H1 (cell line): Measurements from ENCODE around the gene NMT1. TPM values are rescaled to one million over a fixed set of nuclear protein-coding genes. Genes with fewer than 3 reads are reported as not detected.

Experiments
- CTCF ChIA-PET: fragments of 300-600 bp; sonication (Branson Sonifier 250); formaldehyde crosslinking; loops from one replicate; lab custom pipeline; 2021; ENCODE audit not compliant: partially characterized antibody; lab: Charles Lee
- POLR2A ChIA-PET: fragments of 300-600 bp; sonication (Branson Sonifier 250); formaldehyde crosslinking; loops from one replicate; lab custom pipeline; 2021; ENCODE audit warnings: inconsistent platforms; ENCODE audit not compliant: partially characterized antibody; lab: Charles Lee
- DNase-seq, 2 experiments: peaks; one replicate each; pipeline versions ENCODE4 v3.0.0 to v3.0.0-alpha.2; 2010 to 2022; ENCODE audit warnings: low spot score in 2 of 2, low read depth in 1 of 2, mixed read lengths in 1 of 2
- FAIRE-seq: peaks from 2 replicates; lab custom pipeline; 2011; peaks lifted over from hg19 to GRCh38; lab: Jason Lieb, UNC
- H2AFZ ChIP-seq: 2 replicates; pipeline ENCODE4 v1.8.1; 2012; ENCODE audit warnings: low read length, inconsistent platforms
- H2AK5ac ChIP-seq: 2 replicates; pipeline ENCODE4 v1.6.1; 2013; ENCODE audit warnings: low read depth, low read length
- H2BK120ac ChIP-seq: replicated peaks from 2 replicates; pipeline ENCODE3; 2013; ENCODE audit warnings: low read depth, low read length, inconsistent platforms
- H2BK12ac ChIP-seq: 2 replicates; pipeline ENCODE4 v1.6.1; 2013; ENCODE audit warnings: low read depth, low read length
- H2BK15ac ChIP-seq: 2 replicates; pipeline ENCODE4 v1.6.1; 2013; ENCODE audit warnings: low read length
- H2BK20ac ChIP-seq: 2 replicates; pipeline ENCODE4 v1.6.1; 2013; ENCODE audit warnings: low read length
- H2BK5ac ChIP-seq: 2 replicates; pipeline ENCODE4 v1.6.1; 2013; ENCODE audit warnings: low read depth, low read length
- H3K14ac ChIP-seq: 2 replicates; pipeline ENCODE4 v1.6.1; 2013; ENCODE audit warnings: inconsistent platforms; ENCODE audit not compliant: insufficient read length
- H3K18ac ChIP-seq: 2 replicates; pipeline ENCODE4 v1.6.1; 2013; ENCODE audit warnings: low read length; ENCODE audit errors: extremely low read depth
- H3K23ac ChIP-seq: 2 replicates; pipeline ENCODE4 v1.6.1; 2013; ENCODE audit warnings: inconsistent platforms; ENCODE audit not compliant: insufficient read length
- H3K23me2 ChIP-seq: 2 replicates; pipeline ENCODE4 v1.6.1; 2013; ENCODE audit warnings: low read depth, low read length
- H3K27ac ChIP-seq: 2 replicates; pipeline ENCODE4 v1.6.1; 2011; ENCODE audit warnings: low read depth, low read length, inconsistent platforms
- H3K27me3 ChIP-seq, 4 experiments: replicated peaks in 1 of 4; 1 replicate in 1 of 4; 2 replicates in 3 of 4; pipeline versions ENCODE4 v1.6.1 to v1.8.1; 2011 to 2013; ENCODE audit warnings: low read length in 3 of 4, mild to moderate bottlenecking in 3 of 4, inconsistent platforms in 2 of 4, mixed read lengths in 2 of 4, moderate library complexity in 1 of 4; ENCODE audit not compliant: control insufficient read depth in 3 of 4, insufficient read depth in 3 of 4; ENCODE audit errors: extremely low read depth in 1 of 4
- H3K36me3 ChIP-seq, 4 experiments: 2 replicates each; pipeline versions ENCODE4 v1.6.1 to v1.8.1; 2011 to 2013; ENCODE audit warnings: mild to moderate bottlenecking in 4 of 4, low read length in 3 of 4, moderate library complexity in 2 of 4, control low read depth in 1 of 4, inconsistent platforms in 1 of 4; ENCODE audit not compliant: insufficient read depth in 4 of 4, control insufficient read depth in 2 of 4
- H3K4ac ChIP-seq: replicated peaks from 2 replicates; pipeline ENCODE3; 2013; ENCODE audit warnings: low read length, low read depth, mixed read lengths, inconsistent platforms; ENCODE audit not compliant: insufficient read length
- H3K4me1 ChIP-seq, 4 experiments: replicated peaks in 1 of 4; 1 replicate in 1 of 4; 2 replicates in 3 of 4; pipeline versions ENCODE4 v1.6.1 to v1.8.1; 2011 to 2013; ENCODE audit warnings: low read length in 3 of 4, inconsistent platforms in 2 of 4, mixed read lengths in 1 of 4; ENCODE audit not compliant: insufficient read depth in 4 of 4, control insufficient read depth in 3 of 4
- H3K4me2 ChIP-seq, 2 experiments: 2 replicates each; pipeline versions ENCODE4 v1.6.1 to v1.8.1; 2011 to 2013; ENCODE audit warnings: low read depth in 2 of 2, low read length in 2 of 2, control low read depth in 1 of 2, inconsistent platforms in 1 of 2, mild to moderate bottlenecking in 1 of 2; ENCODE audit not compliant: insufficient read depth in 1 of 2
- H3K4me3 ChIP-seq, 4 experiments: fragments of 200-600, 300-600 bp in 1 of 4; sonication (generic), shearing (Covaris generic), sonication (Bioruptor Twin) in 1 of 4; 2 replicates each; pipeline versions ENCODE4 v1.5.1 to v1.8.1; 2011 to 2016; ENCODE audit warnings: low read length in 4 of 4, low read depth in 3 of 4, control low read depth in 2 of 4, inconsistent platforms in 2 of 4, mild to moderate bottlenecking in 2 of 4, mixed read lengths in 1 of 4, moderate library complexity in 1 of 4; ENCODE audit not compliant: insufficient read depth in 2 of 4; ENCODE audit errors: extremely low read depth in 1 of 4
- H3K56ac ChIP-seq: replicated peaks from 2 replicates; pipeline ENCODE3; 2013; ENCODE audit warnings: low read depth, mild to moderate bottlenecking, mixed read lengths, low read length, inconsistent platforms; ENCODE audit not compliant: insufficient read length
- H3K79me1 ChIP-seq: 2 replicates; pipeline ENCODE4 v1.6.1; 2013; ENCODE audit warnings: low read depth, low read length, control low read depth
- H3K79me2 ChIP-seq, 2 experiments: 2 replicates each; pipeline versions ENCODE4 v1.6.1 to v1.8.1; 2012 to 2013; ENCODE audit warnings: low read length in 2 of 2, mild to moderate bottlenecking in 2 of 2, inconsistent platforms in 1 of 2; ENCODE audit not compliant: insufficient read depth in 2 of 2, control insufficient read depth in 1 of 2
- H3K9ac ChIP-seq, 4 experiments: replicated peaks in 1 of 4; 1 replicate in 1 of 4; 2 replicates in 3 of 4; pipeline versions ENCODE4 v1.6.1 to v1.8.1; 2011 to 2013; ENCODE audit warnings: low read depth in 3 of 4, low read length in 3 of 4, control low read depth in 2 of 4, mild to moderate bottlenecking in 2 of 4, moderate library complexity in 2 of 4, inconsistent platforms in 1 of 4; ENCODE audit errors: extremely low read depth in 1 of 4
- H3K9me3 ChIP-seq, 2 experiments: 2 replicates each; pipeline versions ENCODE4 v1.6.1 to v1.8.1; 2012 to 2013; ENCODE audit warnings: mild to moderate bottlenecking in 2 of 2, moderate library complexity in 2 of 2, control low read depth in 1 of 2, inconsistent platforms in 1 of 2, low read depth in 1 of 2, low read length in 1 of 2, mixed read lengths in 1 of 2; ENCODE audit not compliant: insufficient read depth in 2 of 2
- H4K20me1 ChIP-seq, 2 experiments: replicated peaks in 1 of 2; 2 replicates each; pipeline versions ENCODE3 to v1.8.1; 2011 to 2013; ENCODE audit warnings: inconsistent platforms in 2 of 2, low read length in 2 of 2, mild to moderate bottlenecking in 1 of 2; ENCODE audit not compliant: insufficient read depth in 2 of 2, control insufficient read depth in 1 of 2
- H4K5ac ChIP-seq: 2 replicates; pipeline ENCODE4 v1.6.1; 2013; ENCODE audit warnings: low read length, low read depth, mixed read lengths, inconsistent platforms; ENCODE audit not compliant: insufficient read length
- H4K8ac ChIP-seq: 2 replicates; pipeline ENCODE4 v1.8.0; 2013; ENCODE audit warnings: mild to moderate bottlenecking, moderate library complexity, low read length, inconsistent platforms; ENCODE audit not compliant: insufficient read depth; ENCODE audit errors: extremely low read depth
- H4K91ac ChIP-seq: replicated peaks from 2 replicates; pipeline ENCODE3; 2013; ENCODE audit warnings: low read length, mixed read lengths, inconsistent platforms; ENCODE audit not compliant: insufficient read length
- ASH2L ChIP-seq: fragments of 200-600, 300-600 bp; sonication (generic); IDR thresholded peaks from one replicate; pipeline ENCODE4 v1.7.1; 2017; ENCODE audit warnings: low read length
- BACH1 ChIP-seq: IDR thresholded peaks from 2 replicates; pipeline ENCODE4 v1.6.1; 2012; ENCODE audit warnings: low read length, improper control_type of control experiment
- CREB1 ChIP-seq: IDR thresholded peaks from 2 replicates; pipeline ENCODE4 v1.6.1; 2012; ENCODE audit warnings: inconsistent platforms
- KDM1A ChIP-seq: fragments of 200-600, 300-600 bp; sonication (generic); IDR thresholded peaks from 2 replicates; pipeline ENCODE4 v1.7.1; 2016; ENCODE audit warnings: mild to moderate bottlenecking, low read length, borderline replicate concordance
- RAD21 ChIP-seq, 2 experiments: IDR thresholded peaks in 1 of 2; conservative IDR thresholded peaks in 1 of 2; 2 replicates each; pipeline ENCODE4 v1.6.1; 2011; ENCODE audit warnings: low read depth in 2 of 2, low read length in 2 of 2, improper control_type of control experiment in 1 of 2, inconsistent platforms in 1 of 2, mild to moderate bottlenecking in 1 of 2, moderate library complexity in 1 of 2
- RBBP5 ChIP-seq: IDR thresholded peaks from 2 replicates; pipeline ENCODE4 v1.7.1; 2012; ENCODE audit warnings: low read depth, mild to moderate bottlenecking, inconsistent platforms, low read length, moderate library complexity, borderline replicate concordance
- RNF2 ChIP-seq: fragments of 200-900, 300-1000 bp; sonication (generic); IDR thresholded peaks from 2 replicates; pipeline ENCODE4 v1.7.1; 2016; ENCODE audit warnings: borderline replicate concordance, low read depth, mild to moderate bottlenecking, antibody characterized with exemption, low read length; ENCODE audit not compliant: poor library complexity, severe bottlenecking; ENCODE audit errors: missing control alignments
- WGBS, 2 experiments: shearing (Covaris generic) in 1 of 2; methylation state at CpG; one replicate each; pipeline versions ENCODE4 v1.1.6 to v1.1.7; 2013 to 2015; ENCODE audit warnings: low lambda C conversion rate in 2 of 2, mixed read lengths in 2 of 2, inconsistent platforms in 1 of 2, low coverage in 1 of 2, missing lambda C conversion rate in 1 of 2; ENCODE audit not compliant: insufficient replicate concordance in 2 of 2, insufficient coverage in 1 of 2, insufficient read length in 1 of 2; ENCODE audit errors: extremely low coverage in 1 of 2, missing lambda C conversion rate in 1 of 2; 5-methylcytosine and 5-hydroxymethylcytosine counted together
- polyA plus RNA-seq, 7 experiments: library from polyadenylated mRNA; depleted of rRNA in 3 of 7; stranded (reverse) in 5 of 7; unstranded in 2 of 7; fragments of >200 nt in 5 of 7; fragments of 200-250 nt in 2 of 7; gene quantifications; 1 replicate in 5 of 7; 2 replicates in 1 of 7; 4 replicates in 1 of 7; pipeline versions ENCODE4 v1.2.1 to v1.2.3, GENCODE V29; 2011 to 2013; ENCODE audit warnings: missing spikeins in 2 of 7, mixed read lengths in 2 of 7
- total RNA-seq: library from RNA; stranded (reverse); fragmentation: NEBNext Ultra II Directional; extraction: Animal tissue kit (Norgen Biotek cat#: 25700); gene quantifications from 2 replicates; pipeline ENCODE4 v1.2.1, GENCODE V29; 2021

Gene NMT1
- total and polyA plus RNA-seq, 2 of the 8 experiments (the other 6 are each of a cell fraction or from before 2014, with no cell fraction given): 42.9 to 149 TPM

GRCh38 chr17:45130681-45131615 is 69.8 kb downstream of the NMT1 start:
- H3K4me3 ChIP-seq: peak overlapping the region in 1 of 4 experiments; percentile 81; a peak in 2 of 8 replicates
- H3K27me3 ChIP-seq: no peaks in the 10 kb centered on the region
- no peak overlapping the region for H2BK20ac ChIP-seq
- no peaks in the 10 kb centered on the region for H3K79me2 ChIP-seq
- TF ChIP-seq BACH1 (no peak), ASH2L (no peak), CREB1 (no peak), RBBP5 (no peak), RAD21 (IDR thresholded peaks at IDR 0.05 in 1 of 2, conservative IDR thresholded peaks at IDR 0.05 in 1 of 2; ENCODE audit: low read depth in 2 of 2, low read length in 2 of 2) (no peak), KDM1A (no peak), RNF2 (no peak)
- no peak overlapping the region for H3K4ac ChIP-seq
- no peak overlapping the region; the same call in 1 of the 2 replicates for H4K8ac ChIP-seq
- 87% methylated on average over 17 of the region's 17 CpGs; no CpG with 5 or more reads in 1 of the 2 experiments for WGBS, 2 experiments
- no peaks in the 10 kb centered on the region for H3K9me3 ChIP-seq
- no peaks in the 10 kb centered on the region for H3K79me1 ChIP-seq
- H2BK12ac ChIP-seq: peak overlapping the region; percentile 2; the same call in 1 of the 2 replicates
- no peak overlapping the region for H3K9ac ChIP-seq
- peak overlapping the region; percentile 55 to 56; a peak in 3 of 4 replicates for H3K4me2 ChIP-seq
- no peak overlapping the region for H4K91ac ChIP-seq
- H3K18ac ChIP-seq: no peak overlapping the region
- H3K56ac ChIP-seq: no peak overlapping the region
- H3K23me2 ChIP-seq: peaks cover 8% of the 10 kb centered on the region; the same call in 1 of the 2 replicates
- peaks cover 5 to 13% of the 10 kb centered on the region in 2 experiments for H4K20me1 ChIP-seq
- H2AK5ac ChIP-seq: peak overlapping the region; percentile 32; the same call in 1 of the 2 replicates
- no peak for FAIRE-seq
- H3K36me3 ChIP-seq: no peaks in the 10 kb centered on the region
- H2BK5ac ChIP-seq: no peak overlapping the region
- H4K5ac ChIP-seq: no peak overlapping the region
- no peak overlapping the region for H3K23ac ChIP-seq
- no peak overlapping the region for H3K14ac ChIP-seq
- DNase-seq: no peak
- no peak overlapping the region for H2BK120ac ChIP-seq
- POLR2A ChIA-PET: interaction anchor here (1.1 to 15.8 kb wide), 5 partner anchors 12 to 79 kb away, joined by 3 to 185 read pairs (median 5); partner anchors contain the start of genes HEXIM1 and HEXIM2
- H2AFZ ChIP-seq: no peak overlapping the region
- 0 out of 2 replicates have a peak overlapping the region, but pooled peaks have one; percentile 95 for H2BK15ac ChIP-seq
- CTCF ChIA-PET: interaction anchor here (0.6 to 11.7 kb wide), 15 partner anchors 9 to 208 kb away, joined by 3 to 156 read pairs (median 5); no protein-coding TSS in a partner anchor
- H3K27ac ChIP-seq: no peak overlapping the region
- peaks cover 0 to 20% (median 8%) of the 10 kb centered on the region in 4 experiments; a peak in 5 of 7 replicates for H3K4me1 ChIP-seq
